Ishikawa (cell line): ENCODE measurements around the gene C16orf74.
A peak's percentile ranks its signal among the peaks of the same experiment; 100 is the strongest.

Experiments used
- CEBPB ChIP-seq: IDR thresholded peaks from 2 replicates; pipeline ENCODE4 v1.6.1; 2012
- CREB1 ChIP-seq: IDR thresholded peaks from 2 replicates; pipeline ENCODE4 v1.6.1; 2012; ENCODE audit warnings: low read depth
- EGR1 ChIP-seq: IDR thresholded peaks from 2 replicates; pipeline ENCODE4 v1.6.1; 2012
- EP300 ChIP-seq: IDR thresholded peaks from 2 replicates; pipeline ENCODE4 v1.6.1; 2012; ENCODE audit warnings: borderline replicate concordance
- FOXM1 ChIP-seq: IDR thresholded peaks from 2 replicates; pipeline ENCODE4 v1.6.1; 2012; ENCODE audit warnings: low read depth, borderline replicate concordance
- NFIC ChIP-seq: IDR thresholded peaks from 2 replicates; pipeline ENCODE4 v1.6.1; 2012
- RAD21 ChIP-seq: IDR thresholded peaks from 2 replicates; pipeline ENCODE4 v1.6.1; 2012; ENCODE audit warnings: low read depth
- TAF1 ChIP-seq: IDR thresholded peaks from 2 replicates; pipeline ENCODE4 v1.6.1; 2012; ENCODE audit warnings: low read depth, mild to moderate bottlenecking
- TCF12 ChIP-seq: IDR thresholded peaks from 2 replicates; pipeline ENCODE4 v1.6.1; 2012; ENCODE audit warnings: low read depth
- TEAD4 ChIP-seq: IDR thresholded peaks from 2 replicates; pipeline ENCODE4 v1.6.1; 2012
- YY1 ChIP-seq: IDR thresholded peaks from 2 replicates; pipeline ENCODE4 v1.6.1; 2012; ENCODE audit warnings: low read depth
- ZBTB7A ChIP-seq: IDR thresholded peaks from 2 replicates; pipeline ENCODE4 v1.6.1; 2012; ENCODE audit warnings: low read depth
- TF ChIP-seq, protein P1 (sequence below): IDR thresholded peaks from 2 replicates; pipeline ENCODE4 v1.6.1; 2012
- TF ChIP-seq, protein P2 (sequence below): IDR thresholded peaks from 2 replicates; pipeline ENCODE4 v1.6.1; 2012; ENCODE audit warnings: low read depth, mild to moderate bottlenecking
- TF ChIP-seq, protein P3 (sequence below): IDR thresholded peaks from 2 replicates; pipeline ENCODE4 v1.6.1; 2012

Gene C16orf74

DNA sequence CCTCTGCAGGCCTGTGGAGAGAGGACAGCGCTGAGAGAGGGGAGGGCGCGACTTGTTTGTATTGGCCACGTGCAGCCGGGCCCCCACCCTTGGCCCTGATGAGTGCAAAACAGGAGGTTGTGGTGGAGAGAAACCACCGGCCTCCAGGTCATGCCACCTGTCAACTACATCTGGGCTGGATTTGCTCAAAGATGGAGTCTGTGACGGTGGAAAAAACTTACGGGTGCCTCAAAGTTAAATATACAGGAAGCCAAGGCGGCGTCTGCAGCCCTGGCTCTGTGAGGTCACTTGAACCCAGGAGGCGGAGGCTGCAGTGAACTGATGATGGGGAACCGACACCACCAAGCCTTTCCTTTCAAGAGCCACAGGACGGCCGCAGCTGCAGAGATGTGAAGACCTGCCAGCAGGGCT, 15.7 kb downstream of the C16orf74 start:
- no peak for TF ChIP-seq CEBPB
- TF ChIP-seq EP300: no peak
- no peak for TF ChIP-seq RAD21
- TF ChIP-seq ZBTB7A: no peak
- TF ChIP-seq YY1: no peak
- no peak for TF ChIP-seq NFIC
- no peak for TF ChIP-seq FOXM1
- TF ChIP-seq CREB1: no peak
- TF ChIP-seq TCF12: no peak
- TF ChIP-seq, protein P1, sequence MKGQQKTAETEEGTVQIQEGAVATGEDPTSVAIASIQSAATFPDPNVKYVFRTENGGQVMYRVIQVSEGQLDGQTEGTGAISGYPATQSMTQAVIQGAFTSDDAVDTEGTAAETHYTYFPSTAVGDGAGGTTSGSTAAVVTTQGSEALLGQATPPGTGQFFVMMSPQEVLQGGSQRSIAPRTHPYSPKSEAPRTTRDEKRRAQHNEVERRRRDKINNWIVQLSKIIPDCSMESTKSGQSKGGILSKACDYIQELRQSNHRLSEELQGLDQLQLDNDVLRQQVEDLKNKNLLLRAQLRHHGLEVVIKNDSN: no peak

DNA sequence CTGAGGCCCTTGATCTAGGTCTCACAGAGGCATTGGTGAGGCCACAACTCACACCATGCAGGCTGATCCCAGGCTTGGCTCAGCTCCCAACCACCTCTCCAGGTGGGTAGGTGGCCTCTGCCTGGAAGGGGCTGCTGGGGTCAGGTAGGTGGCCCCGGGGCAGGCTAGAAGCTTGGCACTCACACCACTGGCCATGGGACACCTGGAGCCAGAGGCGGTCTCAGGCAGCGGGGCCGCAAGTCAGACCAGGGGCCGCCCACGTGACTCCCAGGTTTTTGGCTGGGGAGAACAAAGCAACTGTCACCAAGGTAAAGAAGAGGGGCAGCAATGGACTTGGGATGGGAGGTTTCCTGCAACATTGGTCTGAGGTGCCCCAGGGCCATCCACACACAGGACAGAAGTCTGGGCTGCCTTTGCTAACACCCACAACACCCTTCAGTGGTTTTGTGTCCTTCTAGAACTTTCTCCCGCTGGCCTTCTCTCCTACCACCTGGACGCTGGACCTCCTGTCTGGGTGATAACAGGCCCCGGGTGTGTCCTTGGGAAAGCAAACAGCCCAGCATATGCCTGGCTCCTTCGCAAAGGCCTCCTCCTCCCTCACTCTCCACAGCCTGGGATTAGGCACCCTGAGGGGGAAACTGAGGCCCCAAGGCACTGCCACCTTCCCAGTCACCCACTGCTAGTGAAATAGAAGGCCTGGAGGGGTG, 16.4 kb downstream of the C16orf74 start:
- TF ChIP-seq TCF12: no peak
- TF ChIP-seq, protein P2, sequence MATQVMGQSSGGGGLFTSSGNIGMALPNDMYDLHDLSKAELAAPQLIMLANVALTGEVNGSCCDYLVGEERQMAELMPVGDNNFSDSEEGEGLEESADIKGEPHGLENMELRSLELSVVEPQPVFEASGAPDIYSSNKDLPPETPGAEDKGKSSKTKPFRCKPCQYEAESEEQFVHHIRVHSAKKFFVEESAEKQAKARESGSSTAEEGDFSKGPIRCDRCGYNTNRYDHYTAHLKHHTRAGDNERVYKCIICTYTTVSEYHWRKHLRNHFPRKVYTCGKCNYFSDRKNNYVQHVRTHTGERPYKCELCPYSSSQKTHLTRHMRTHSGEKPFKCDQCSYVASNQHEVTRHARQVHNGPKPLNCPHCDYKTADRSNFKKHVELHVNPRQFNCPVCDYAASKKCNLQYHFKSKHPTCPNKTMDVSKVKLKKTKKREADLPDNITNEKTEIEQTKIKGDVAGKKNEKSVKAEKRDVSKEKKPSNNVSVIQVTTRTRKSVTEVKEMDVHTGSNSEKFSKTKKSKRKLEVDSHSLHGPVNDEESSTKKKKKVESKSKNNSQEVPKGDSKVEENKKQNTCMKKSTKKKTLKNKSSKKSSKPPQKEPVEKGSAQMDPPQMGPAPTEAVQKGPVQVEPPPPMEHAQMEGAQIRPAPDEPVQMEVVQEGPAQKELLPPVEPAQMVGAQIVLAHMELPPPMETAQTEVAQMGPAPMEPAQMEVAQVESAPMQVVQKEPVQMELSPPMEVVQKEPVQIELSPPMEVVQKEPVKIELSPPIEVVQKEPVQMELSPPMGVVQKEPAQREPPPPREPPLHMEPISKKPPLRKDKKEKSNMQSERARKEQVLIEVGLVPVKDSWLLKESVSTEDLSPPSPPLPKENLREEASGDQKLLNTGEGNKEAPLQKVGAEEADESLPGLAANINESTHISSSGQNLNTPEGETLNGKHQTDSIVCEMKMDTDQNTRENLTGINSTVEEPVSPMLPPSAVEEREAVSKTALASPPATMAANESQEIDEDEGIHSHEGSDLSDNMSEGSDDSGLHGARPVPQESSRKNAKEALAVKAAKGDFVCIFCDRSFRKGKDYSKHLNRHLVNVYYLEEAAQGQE: no peak

DNA sequence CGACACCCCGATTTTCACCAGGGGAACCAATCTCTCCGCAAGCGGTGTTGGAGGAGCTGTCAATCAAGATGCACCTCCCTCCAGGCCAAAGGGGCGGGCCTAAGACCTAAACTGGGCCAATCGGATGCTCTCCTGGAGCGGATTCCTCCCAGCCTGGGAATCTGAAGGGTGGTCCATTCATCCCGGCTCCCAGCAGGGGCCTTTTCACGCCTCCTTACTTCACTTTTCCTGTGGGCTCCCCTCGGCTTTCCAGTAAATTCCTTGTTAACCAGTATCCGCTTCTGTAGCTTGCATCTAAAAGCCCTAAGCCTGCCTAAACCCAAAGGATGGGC, 17.1 kb downstream of the C16orf74 start:
- no peak for TF ChIP-seq CREB1

DNA sequence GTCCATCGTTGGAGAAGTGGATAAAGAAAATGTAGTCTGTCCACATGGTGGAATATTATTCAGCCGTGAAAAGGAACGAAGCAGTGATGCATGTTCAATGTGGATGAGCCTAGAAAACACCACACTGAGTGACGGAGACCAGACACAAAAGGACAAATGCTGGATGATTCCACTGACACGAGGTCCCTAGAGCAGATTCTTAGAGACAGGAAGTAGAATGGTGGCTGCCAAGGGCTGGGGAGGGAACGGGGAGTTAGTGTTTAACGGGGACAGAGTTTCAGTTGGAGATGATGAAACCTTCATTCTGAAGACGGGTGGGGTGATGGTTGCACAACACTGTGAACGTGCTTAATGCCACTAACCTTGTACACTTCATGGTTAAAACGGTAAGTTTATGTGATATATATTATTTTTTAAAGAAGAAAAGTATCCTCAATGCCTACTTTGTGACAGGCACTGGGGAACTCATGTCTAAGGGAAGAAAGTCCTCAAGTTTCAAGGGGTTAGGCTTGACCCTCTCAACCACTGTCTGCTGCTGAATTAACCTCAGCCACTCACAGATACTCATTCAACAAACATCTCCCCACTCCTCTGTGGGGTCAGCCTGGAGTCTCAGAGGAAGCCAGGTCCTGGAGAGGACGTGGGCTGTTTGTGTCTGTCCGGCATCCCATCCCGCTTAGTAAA, 17.6 kb downstream of the C16orf74 start:
- TF ChIP-seq, protein P3, sequence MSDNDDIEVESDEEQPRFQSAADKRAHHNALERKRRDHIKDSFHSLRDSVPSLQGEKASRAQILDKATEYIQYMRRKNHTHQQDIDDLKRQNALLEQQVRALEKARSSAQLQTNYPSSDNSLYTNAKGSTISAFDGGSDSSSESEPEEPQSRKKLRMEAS: no peak
- TF ChIP-seq CEBPB (0 out of 2 replicates have a peak, but pooled peaks have one; percentile 44), EGR1 (no peak), EP300 (no peak), FOXM1 (no peak), ZBTB7A (no peak)
- TF ChIP-seq, protein P1: no peak

DNA sequence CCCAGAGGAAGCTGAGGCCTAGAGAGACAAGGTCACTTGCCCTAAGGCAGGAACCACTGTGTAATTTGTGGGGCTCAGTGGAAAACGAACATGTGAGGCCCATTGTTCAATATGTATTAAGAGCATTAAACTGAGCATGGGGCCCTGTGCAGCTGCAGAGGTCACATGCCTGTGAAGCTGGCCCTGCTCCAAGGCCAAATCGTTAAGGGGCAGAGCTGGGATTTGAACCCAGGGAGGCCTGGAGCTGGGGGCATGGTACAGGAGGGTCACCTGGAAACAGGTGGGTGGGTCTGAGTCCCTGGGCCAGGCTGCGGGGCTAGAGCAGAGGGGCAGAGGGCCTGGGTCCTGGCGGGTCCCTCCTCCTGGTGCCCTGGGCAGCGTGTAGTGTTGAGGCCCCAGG, 19.7 kb downstream of the C16orf74 start:
- TF ChIP-seq, protein P1: peak; percentile 50; the same call in 1 of the 2 replicates
- TF ChIP-seq, protein P2: no peak
- TF ChIP-seq TAF1: no peak
- no peak for TF ChIP-seq RAD21
- TF ChIP-seq EGR1: no peak
- TF ChIP-seq CEBPB: no peak

DNA sequence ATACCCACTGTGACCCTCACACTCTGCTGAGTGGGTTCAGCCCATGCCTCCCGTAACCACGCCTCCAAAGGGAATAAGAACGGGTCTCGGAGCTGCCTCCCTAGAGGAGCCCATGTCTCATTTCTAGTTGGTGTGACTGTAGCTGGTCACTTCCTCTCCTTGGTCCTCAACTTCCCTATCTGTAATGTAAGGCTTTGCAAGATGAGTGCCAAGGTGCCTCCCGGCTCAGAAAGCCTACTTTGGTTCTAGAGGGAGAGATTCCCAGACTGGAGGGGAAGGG, 20.8 kb downstream of the C16orf74 start:
- TF ChIP-seq TAF1 (no peak), FOXM1 (no peak), TEAD4 (no peak), NFIC (no peak), CEBPB (no peak), RAD21 (no peak), CREB1 (no peak), ZBTB7A (no peak), EP300 (no peak), EGR1 (no peak), TCF12 (no peak), YY1 (no peak)
- TF ChIP-seq, protein P3: no peak
- TF ChIP-seq, protein P2: no peak
- TF ChIP-seq, protein P1: no peak
